ENCODE results near the gene PPP1R2. TPM values are rescaled to one million over a fixed set of nuclear protein-coding genes. Genes with fewer than 3 reads are reported as not detected.

Gene PPP1R2
- total and polyA plus RNA-seq, 8 donors, result 39.0 to 65.7 (median 55.7) TPM

DNA sequence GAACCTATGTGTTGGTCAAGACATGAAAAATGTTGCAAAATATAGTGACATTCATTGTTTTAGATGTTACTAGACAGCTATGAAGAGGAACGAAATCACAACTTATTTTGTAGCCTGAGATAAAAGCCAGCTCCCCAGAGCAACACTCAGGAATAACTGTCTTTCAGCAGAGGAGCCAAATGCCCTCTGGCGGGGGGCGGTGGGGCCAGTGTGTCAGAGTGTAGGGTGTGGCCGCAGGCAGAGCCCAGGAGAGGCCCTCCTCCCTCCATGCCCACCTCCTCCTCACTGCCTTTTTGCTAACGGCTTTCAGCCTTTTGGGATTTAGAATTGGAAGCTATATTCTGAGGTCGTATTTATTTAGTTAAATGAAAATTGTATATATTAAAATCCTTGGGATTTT, 23.7 kb upstream of the PPP1R2 start:
- H3K27ac ChIP-seq, result no peak overlapping the region
- H3K4me1 ChIP-seq, result no peaks in the 10 kb centered on the region
- no peak for TF ChIP-seq CTCF (IDR thresholded peaks at IDR 0.05)
- H3K9me3 ChIP-seq, result no peaks in the 10 kb centered on the region
- H3K4me3 ChIP-seq, result no peak overlapping the region
- DNase-seq (no peak), ATAC-seq (no peak)
- intact Hi-C loops (cut with DNase I), result no loop called here
- no peaks in the 10 kb centered on the region for H3K36me3 ChIP-seq
- H3K27me3 ChIP-seq, result peaks cover 0 to 19% of the 10 kb centered on the region in 2 donors

- DNase-seq (no peak), ATAC-seq (no peak)
- TF ChIP-seq CTCF (IDR thresholded peaks at IDR 0.05), result no peak
- intact Hi-C loops (cut with DNase I), result no loop called here
- Histone ChIP-seq H3K9me3 (no peaks in the 10 kb centered on the region), H3K36me3 (no peaks in the 10 kb centered on the region), H3K4me1 (no peaks in the 10 kb centered on the region), H3K4me3 (no peak overlapping the region), H3K27me3 (peaks cover 0 to 19% of the 10 kb centered on the region in 2 donors), H3K27ac (no peak overlapping the region)
These were observed 22.6 kb upstream of the PPP1R2 start for GRCh38 chr3:195565716-195566115.

DNA sequence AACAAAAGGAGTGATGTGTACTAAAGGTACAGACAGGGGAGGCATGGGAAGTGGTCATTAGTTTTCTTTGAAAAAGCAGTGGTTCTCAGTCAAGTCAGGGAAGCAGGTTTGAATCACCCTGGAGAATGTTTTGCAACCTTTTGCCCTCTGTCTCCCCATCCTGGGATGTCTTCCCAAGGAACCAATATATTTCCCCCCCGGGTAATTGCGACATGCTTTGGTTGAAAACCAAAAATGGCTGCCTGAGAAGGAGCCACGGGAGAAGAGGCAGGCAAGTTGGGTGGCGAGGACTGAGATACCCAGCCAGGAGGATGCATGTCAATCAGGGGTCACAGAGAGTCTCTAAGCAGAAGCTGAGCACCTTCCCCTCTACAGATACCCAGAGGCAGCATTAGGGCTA, 20.2 kb upstream of the PPP1R2 start:
- ATAC-seq, result no peak

GRCh38 chr3:195559723-195560409, 16.7 kb upstream of the PPP1R2 start:
- no peak for DNase-seq
- ATAC-seq, result peak; percentile 40
- no peaks in the 10 kb centered on the region for H3K9me3 ChIP-seq
- no peaks in the 10 kb centered on the region for H3K36me3 ChIP-seq
- H3K27me3 ChIP-seq, result no peaks in the 10 kb centered on the region
- no peak overlapping the region for H3K27ac ChIP-seq
- no peak for TF ChIP-seq CTCF (IDR thresholded peaks at IDR 0.05)
- no peak overlapping the region for H3K4me3 ChIP-seq
- intact Hi-C loops (cut with DNase I), result no loop called here
- H3K4me1 ChIP-seq, result no peaks in the 10 kb centered on the region

More for the DNA sequence above, 20.2 kb upstream of the PPP1R2 start:
- H3K36me3 ChIP-seq, result no peaks in the 10 kb centered on the region
- no peaks in the 10 kb centered on the region for H3K9me3 ChIP-seq
- H3K4me3 ChIP-seq, result no peak overlapping the region
- no peak for DNase-seq
- no peaks in the 10 kb centered on the region for H3K4me1 ChIP-seq
- no peak overlapping the region for H3K27ac ChIP-seq
- peaks cover 0 to 19% of the 10 kb centered on the region in 2 donors for H3K27me3 ChIP-seq
- intact Hi-C loops (cut with DNase I), result no loop called here
- no peak for TF ChIP-seq CTCF (IDR thresholded peaks at IDR 0.05)

DNA sequence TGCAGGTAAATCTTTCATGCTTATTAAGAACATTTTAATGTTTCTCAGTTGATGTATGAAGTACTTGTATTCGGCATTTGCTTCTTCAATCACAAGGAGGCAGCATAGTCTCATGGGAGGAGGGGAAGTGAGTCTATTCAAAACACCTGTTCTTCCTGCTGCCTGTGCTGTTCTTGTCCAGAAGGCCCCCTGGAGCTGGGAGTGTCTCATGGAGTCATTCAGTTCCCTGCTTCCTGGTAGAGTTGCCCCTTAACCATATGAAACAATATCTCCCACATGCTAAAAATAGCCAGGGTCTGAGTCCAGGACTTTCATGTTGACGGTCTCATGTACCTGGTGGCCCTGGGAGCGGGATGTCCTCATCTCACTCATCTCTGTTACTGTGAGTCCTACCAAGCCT, 15.5 kb upstream of the PPP1R2 start:
- no peak for TF ChIP-seq CTCF (IDR thresholded peaks at IDR 0.05)
- intact Hi-C loops (cut with DNase I), result no loop called here
- Histone ChIP-seq H3K9me3 (no peaks in the 10 kb centered on the region), H3K4me3 (no peak overlapping the region), H3K27me3 (no peaks in the 10 kb centered on the region), H3K36me3 (no peaks in the 10 kb centered on the region), H3K4me1 (no peaks in the 10 kb centered on the region), H3K27ac (no peak overlapping the region)
- DNase-seq (peak in 1 of 4 donors; percentile 51), ATAC-seq (peak; percentile 85)

Measured in left lung (tissue), 10 donors.